ENCODE measurements around the gene NTM.

The NTM gene

GRCh38 chr11:131373756-131374155 is 3.3 kb downstream of the NTM start:
- no peak for DNase-seq

- DNase-seq: no peak
Observed at GRCh38 chr11:131375421-131375820, 5.0 kb downstream of the NTM start.

GRCh38 chr11:131375915-131376314 is 5.5 kb downstream of the NTM start:
- no peak for DNase-seq

- DNase-seq: no peak
Observed at GRCh38 chr11:131378931-131379330, 8.5 kb downstream of the NTM start.

- no peak for DNase-seq
Observed at GRCh38 chr11:131385763-131386390, 15.5 kb downstream of the NTM start.

- no peak for DNase-seq
Observed at GRCh38 chr11:131386408-131386807, 16.0 kb downstream of the NTM start.

- DNase-seq: no peak
Observed at GRCh38 chr11:131388030-131388429, 17.6 kb downstream of the NTM start.

- DNase-seq: no peak
Observed at GRCh38 chr11:131389582-131389981, 19.2 kb downstream of the NTM start.

GRCh38 chr11:131391176-131391575 is 20.8 kb downstream of the NTM start:
- no peak for DNase-seq

GRCh38 chr11:131392528-131393255 is 22.3 kb downstream of the NTM start:
- DNase-seq: no peak

- DNase-seq: no peak
Observed at GRCh38 chr11:131393691-131394090, 23.3 kb downstream of the NTM start.

GRCh38 chr11:131397675-131398074 is 27.3 kb downstream of the NTM start:
- no peak for DNase-seq

- no peak for DNase-seq
Observed at GRCh38 chr11:131402040-131402439, 31.6 kb downstream of the NTM start.

- DNase-seq: no peak
Observed at GRCh38 chr11:131404010-131404409, 33.6 kb downstream of the NTM start.

GRCh38 chr11:131408025-131408640 is 37.7 kb downstream of the NTM start:
- DNase-seq: no peak

- DNase-seq: no peak
Observed at GRCh38 chr11:131409345-131409744, 38.9 kb downstream of the NTM start.

- no peak for DNase-seq
Observed at GRCh38 chr11:131411636-131412035, 41.2 kb downstream of the NTM start.

GRCh38 chr11:131412061-131412460 is 41.6 kb downstream of the NTM start:
- DNase-seq: no peak

GRCh38 chr11:131413217-131413616 is 42.8 kb downstream of the NTM start:
- no peak for DNase-seq

GRCh38 chr11:131418189-131418588 is 47.8 kb downstream of the NTM start:
- no peak for DNase-seq

GRCh38 chr11:131421066-131421855 is 50.8 kb downstream of the NTM start:
- no peak for DNase-seq

- no peak for DNase-seq
Observed at GRCh38 chr11:131422029-131422428, 51.6 kb downstream of the NTM start.

- no peak for DNase-seq
Observed at GRCh38 chr11:131422496-131422895, 52.1 kb downstream of the NTM start.
